ENCODE data around the gene INPP5B.
A peak's percentile ranks its signal among the peaks of the same experiment; 100 is the strongest.

INPP5B gene

DNA sequence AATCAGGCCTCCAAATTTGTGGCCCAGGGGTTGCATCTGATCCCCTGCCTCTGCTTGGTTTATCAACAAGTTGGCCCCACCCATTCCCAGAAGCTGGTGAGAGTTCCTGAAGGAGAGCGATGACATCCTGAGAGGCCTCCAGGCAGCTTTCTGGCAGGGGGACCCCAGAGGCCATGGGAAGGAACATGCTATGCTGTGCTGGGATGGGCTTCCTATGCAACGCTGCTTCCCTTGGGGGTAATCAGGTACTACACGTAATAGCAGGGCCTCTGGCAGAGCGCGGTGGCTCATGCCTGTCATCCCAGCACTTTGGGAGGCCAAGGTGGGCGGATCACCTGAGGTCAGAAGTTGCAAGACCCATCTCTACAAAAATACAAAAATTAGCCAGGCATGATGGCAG lies 79.1 kb downstream of the INPP5B start:
- no peak for DNase-seq (ENCODE audit: low read depth)

DNA sequence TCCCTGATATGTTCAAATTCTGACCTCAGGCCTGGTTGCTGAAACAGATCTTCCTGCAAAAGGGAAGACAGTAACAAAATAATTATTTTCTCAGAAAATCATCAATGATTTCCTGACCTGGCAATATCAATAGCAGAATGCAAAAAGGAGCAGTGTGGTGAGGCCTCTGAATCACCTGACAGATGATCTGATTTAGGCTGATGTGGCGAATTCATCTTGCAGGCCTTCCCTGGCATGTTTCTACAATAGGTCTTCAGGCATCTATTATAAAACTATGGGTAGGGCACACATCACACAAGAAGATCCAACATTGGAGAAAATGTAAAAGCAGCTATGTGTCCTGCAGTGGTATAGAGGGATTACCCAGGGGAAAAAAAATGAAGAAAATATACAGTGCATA lies 80.4 kb downstream of the INPP5B start:
- no peak for DNase-seq (ENCODE audit: low read depth)

DNA sequence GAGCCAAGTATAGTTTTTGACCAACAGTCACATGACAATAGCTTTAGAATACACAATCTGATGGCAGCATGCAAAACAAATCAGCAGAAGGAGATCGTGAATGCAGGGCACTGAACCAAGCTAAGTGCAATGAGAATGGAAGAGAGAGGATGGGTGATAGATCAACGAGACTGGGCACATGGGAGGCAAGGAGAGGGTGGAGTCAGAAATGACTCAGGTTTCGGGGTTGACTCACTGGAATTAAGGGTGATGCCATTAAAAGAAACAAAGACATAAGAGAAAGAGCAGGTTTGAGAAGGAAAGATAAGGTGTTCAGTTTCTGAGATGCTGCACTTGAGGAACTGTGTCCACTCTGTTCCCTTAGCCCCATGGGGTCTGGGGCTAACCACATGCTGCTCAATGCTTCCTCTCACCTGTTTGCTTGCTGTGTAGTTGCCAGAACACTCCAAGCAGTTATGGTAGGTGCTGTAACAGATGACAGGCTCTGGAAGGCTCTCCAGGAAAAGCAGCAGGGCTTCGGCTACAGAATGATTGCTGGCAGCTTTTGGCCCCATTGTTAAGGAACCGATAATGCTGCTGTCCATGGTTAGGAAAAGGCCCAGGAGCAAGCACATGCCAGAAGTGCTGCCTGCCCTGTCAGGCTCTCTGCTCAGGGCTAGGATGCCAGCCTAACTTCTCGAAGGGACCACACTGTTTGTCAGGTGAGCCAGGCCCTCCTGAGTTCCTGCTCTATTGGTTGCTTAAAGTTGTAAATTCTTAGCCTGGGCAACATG lies 81.3 kb downstream of the INPP5B start:
- DNase-seq (ENCODE audit: low read depth): no peak

DNA sequence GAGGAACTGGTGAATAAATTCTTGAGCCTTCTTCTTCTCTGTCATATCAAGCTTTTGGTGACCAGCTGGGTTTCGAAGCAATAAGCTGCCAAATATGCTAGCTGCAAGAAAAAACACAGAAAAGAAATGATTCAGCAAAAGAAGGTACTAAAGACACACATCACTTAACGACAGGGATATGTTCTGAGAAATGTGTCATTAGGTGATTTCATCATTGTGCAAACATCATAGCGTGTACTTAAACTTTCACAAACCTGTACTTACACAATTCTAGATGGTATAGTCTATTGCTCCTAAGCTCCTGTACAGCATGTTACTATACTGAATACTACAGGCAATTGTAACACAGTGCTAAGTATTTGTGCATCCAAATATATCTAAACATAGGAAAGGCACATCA lies 84.5 kb downstream of the INPP5B start:
- DNase-seq (ENCODE audit: low read depth): no peak

DNA sequence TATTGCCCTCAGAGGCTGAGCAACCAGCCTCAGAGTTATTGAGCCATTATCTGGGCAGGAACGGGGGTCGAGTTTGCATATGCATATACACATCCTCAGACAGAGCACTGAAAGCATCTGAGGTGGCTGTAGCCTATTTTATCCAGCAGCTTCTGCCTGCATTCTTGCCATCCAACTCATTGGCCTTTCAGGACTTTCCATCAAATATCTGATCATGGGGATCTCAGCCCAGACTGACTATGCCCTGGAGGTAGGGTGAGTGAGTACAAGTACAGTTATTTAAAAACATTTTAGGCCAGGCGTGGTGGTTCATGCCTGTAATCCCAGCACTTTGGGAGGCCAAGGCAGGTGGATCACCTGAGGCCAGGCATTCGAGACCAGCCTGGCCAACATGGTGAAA lies 85.7 kb downstream of the INPP5B start:
- DNase-seq (ENCODE audit: low read depth): no peak

DNA sequence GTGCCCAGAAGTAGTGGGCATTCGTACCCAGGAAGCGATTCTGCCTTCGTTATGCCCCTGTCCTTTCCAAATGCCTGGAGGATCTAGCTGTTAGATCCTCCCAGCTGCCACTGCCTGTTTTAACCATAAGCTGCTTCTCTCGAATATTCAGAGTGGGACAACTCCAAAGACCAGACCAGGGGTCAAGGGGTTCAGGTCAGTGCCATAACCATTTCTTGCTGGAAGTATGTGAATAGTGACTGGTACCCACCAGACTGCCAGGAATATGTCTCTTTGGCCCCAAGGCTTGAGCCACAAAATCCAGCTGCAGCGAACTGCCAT lies 86.5 kb downstream of the INPP5B start:
- no peak for DNase-seq (ENCODE audit: low read depth)

DNA sequence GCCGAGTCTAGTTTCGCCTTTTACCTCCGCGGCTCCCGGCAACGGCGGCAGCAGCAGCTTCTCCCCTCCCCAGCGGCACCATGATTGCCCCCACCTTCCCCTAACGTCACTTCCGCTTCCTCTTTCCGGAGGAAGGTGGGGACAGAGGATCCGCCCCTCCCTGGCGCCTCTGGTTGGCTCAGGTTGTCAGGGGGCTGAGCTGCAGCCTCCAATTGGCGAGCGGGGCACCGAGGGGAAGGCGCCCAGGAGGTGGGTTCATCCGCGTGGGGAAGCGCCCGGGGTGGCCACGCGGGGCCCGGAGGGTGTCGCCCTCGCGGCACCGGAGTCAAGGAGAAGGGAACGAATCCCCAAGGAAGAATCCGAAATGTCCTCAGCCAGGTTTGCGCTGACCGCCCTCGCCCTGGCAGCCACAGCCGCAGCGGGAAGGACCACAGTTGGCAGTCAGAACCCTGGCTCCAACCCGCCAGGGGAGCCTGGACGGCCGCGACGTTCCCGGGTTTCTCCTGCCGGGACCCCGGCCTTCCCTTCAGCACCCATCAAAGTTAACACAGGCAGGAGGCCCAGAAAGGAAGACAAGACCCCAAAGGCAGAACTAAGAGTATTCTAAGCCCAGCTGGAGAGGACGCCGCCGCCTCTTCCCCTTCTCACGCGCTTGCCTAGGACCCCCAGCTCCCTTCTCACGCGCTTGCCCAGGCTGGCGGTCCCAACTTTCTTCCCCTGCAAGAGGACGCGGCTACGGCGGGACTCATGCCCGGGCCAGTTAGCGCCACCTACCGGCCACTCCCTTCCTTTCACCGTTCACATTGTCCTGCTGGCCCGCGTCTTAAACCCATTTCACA lies 87.1 kb downstream of the INPP5B start, which contains the start of gene MTF1:
Gene MTF1 (minus strand): TSS at position 86 of the 839 bp plus-strand sequence. CDS start 1,934 bp downstream, outside the sequence.
- DNase-seq (ENCODE audit: low read depth): peak; percentile 95

DNA sequence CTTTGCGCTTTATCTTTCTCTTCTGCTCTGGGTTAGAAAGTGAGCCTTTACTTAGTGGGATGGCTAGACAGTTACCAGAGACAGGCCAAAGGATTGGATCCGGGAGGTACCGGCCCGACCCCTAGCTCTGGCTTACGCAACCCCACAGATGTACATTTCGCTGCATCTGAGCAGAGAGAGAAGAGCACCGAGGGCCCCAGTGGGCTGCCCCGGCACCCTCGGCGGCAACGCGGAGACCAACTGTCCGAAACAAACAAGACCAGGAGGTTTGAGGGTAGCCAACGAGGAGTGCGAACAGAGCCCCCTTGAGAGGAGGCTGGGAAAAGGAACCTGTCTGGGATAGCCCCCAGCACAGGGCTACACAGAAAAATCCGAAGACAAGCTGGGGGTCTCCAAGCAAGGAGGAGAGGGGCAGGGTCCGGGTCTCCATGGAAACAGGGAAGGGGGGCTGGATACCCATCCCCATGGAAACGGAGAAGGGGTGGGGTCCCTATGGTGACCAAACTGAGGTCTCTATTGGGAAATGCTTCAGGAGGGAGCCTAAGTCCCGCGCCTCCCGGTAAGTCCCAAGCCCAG lies 87.8 kb downstream of the INPP5B start:
- DNase-seq (ENCODE audit: low read depth): no peak

DNA sequence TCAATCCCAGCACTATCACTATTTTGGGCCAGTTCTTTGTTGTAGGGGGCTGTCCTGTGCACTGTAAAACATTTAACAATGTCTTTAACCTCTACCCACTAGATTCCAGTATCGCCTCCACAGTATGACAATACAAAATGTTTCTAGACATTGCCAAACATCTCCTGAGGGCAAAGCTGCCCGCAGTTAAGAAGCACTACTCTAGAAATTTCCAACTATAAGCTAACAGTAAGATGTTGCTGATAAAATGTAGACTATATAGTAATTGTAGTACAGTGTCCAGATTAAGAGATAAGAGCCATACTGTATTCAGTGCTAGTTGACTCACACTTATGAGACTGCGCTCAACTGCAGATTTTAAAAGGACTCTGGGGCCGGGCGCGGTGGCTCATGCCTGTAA lies 92.4 kb downstream of the INPP5B start:
- no peak for DNase-seq (ENCODE audit: low read depth)

DNA sequence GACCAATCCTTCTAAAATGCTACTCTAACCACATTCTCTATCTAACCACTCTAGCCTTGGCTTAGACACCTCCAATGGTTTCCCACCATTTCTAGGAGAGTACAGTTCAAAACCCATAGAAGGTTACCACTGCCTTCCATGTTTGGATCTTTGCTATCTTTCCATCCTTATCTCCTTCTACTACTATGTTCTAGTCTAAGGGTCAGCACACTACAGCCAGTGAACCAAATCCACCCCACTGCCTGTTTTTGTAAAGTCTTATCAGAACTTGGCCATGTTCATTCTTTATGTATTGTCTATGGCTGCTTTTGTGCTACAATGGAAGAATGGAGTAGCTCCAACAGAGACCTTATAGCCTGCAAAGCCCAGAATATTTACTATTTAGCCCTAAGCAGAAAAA lies 93.7 kb downstream of the INPP5B start:
- no peak for DNase-seq (ENCODE audit: low read depth)

DNA sequence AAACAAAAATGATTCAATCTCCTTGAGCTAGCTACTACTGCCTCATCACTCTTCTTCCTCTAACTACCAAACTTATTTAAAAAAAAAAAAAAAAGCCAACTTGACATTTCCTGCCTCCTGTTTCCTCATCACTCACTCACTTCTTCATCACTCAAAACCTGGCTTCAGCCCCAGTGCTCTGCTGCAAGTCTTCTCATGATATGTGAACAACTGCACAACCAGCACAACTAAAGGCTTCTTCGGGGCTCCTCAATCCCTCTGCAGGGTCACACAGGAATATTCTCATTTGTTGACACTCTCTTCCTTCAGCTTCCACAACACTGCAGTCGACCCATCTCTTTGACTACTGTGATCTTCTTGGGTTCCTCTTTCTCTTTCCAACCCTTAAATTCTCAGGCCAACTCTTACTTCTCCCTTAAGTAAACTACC lies 95.1 kb downstream of the INPP5B start:
- no peak for DNase-seq (ENCODE audit: low read depth)

DNA sequence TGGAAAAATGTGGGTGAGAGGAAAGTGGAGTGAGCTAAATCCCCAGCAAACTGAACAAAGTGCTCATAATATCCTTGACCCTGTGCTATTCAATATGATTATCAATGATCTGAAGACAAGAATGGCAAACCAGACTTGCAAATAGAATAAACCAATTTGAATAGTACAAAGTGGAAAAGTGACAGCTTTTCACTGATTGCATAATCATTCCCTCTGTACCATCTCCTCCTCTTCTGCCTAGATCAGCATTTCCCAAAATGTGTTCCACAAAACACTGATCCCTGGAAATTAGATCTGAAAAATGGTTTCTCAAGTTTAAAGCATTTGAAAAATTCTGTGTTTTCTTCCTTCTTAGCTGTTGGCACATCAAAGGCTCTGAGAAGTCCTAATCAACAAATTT lies 95.6 kb downstream of the INPP5B start:
- DNase-seq (ENCODE audit: low read depth): no peak

DNA sequence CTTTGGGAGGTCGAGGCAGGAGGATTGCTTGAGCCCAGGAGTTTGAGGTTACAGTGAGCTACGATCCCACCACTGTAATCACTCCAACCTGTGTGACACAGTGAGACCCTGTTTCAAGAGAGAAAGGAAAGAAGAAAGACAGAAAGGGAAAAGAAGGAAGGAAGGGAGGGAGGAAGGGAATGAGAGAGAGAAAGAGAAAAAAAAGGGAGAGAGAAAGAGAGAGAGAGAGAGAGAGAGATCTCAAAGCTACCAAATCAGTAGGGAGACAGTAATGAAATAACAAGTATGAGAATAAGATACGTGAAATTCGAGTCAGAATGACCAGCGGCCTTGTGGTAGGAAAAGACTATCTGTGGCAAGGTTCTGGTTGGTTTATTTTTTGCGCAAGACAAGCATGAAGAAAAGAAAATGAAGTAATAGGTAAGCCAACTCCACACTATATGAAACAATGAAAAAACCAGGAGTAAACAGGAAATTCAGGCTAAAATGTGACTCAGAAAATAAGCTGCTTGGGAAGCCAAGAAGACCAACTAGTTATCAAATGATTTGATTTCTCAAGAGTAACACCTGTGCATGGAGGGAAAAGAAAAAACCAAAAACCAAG lies 96.4 kb downstream of the INPP5B start:
- DNase-seq (ENCODE audit: low read depth): no peak

DNA sequence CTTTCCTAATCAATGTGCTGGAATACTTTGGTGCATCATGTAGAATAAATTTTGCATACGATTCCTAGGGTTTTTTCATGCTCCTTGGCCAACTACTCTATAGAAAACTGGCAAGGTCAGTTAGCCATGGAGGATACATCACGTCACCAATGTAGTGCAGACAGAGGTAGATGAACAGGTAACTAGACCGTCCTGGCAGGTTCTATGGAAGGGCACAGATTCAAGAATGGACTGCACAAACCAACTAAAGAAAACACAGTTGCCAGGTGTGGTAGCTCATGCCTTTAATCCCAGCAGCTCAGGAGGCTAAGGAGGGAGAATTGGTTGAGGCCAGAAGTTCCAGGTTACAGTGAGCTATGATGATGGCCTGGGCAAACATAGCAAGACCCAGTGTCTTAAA lies 97.4 kb downstream of the INPP5B start:
- DNase-seq (ENCODE audit: low read depth): no peak

DNA sequence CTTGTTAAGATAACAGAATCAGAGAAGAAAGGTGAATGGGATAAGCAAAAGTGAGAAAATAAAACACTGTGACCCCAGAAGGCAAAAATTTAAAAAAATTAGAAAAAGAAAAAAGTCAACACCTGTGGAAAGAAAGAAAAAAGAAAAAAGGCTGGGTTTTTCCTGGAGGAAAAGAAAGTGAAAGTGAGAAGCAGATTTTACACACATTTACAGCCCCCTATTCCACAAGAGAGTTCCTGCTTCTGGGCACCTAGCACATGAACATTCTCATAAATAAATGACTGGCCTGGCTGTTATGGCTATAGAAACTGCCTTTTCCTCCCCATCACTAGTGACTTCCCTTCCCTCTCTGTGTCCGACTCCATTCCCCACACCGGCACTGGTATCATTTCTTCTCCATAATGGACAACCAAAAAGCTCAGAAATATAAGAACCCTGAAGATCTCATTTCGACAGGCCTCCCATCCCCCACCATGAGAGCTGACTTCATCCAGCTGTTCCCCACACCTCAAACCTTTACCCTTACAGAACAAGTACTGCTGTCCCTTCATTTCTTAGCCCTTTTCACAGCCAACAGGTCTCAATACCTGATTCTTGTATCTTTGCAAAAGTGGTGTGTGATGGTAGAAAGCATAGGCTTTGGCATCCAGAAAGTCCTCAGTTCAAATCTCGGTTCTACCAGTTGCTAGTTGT lies 100.1 kb downstream of the INPP5B start:
- no peak for DNase-seq (ENCODE audit: low read depth)

DNA sequence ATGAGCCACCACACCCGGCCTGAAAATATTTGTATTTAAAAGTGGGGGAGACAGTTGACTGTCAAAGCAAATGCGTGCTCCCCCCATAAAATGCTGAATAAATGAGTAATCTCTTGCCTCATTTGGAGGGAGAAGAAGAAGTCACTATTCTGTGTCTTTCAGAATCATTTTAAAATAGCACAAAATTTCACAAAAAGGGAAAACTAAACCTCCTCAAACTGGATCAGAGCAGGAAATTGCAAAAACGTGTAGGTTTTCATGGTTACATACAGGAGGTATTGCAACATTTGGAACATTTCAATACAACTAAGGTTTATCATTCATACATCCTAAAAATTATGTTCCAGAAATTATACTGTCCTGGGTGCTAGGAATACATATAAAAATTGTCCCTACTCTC lies 101.1 kb downstream of the INPP5B start:
- no peak for DNase-seq (ENCODE audit: low read depth)

DNA sequence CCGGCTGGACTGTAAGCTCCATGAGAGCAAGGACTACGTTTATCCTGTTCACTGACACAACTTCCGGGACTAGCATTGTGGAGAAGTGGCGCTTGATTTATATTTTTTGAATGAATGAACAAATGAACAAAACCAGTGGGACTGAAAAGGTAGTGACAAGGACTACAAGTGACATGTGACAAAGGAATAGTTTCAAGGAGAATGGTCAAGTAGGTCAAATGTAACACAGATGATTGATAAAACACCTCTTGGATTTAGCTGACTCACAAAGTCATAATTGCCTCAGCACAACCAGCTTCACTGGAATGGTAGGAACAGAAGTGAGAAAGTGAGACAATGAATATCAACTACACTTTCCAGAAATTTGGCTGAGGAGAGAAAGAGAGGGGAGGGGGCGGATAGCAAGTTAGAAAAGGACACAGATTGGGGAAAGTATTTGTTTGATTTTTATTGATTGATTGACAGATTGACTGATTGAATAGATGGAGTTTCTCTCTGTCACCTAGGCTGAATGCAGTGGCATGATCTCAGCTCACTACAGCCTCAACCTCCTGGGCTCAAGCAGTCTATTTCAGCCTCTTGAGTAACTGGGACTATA lies 101.7 kb downstream of the INPP5B start:
- no peak for DNase-seq (ENCODE audit: low read depth)

DNA sequence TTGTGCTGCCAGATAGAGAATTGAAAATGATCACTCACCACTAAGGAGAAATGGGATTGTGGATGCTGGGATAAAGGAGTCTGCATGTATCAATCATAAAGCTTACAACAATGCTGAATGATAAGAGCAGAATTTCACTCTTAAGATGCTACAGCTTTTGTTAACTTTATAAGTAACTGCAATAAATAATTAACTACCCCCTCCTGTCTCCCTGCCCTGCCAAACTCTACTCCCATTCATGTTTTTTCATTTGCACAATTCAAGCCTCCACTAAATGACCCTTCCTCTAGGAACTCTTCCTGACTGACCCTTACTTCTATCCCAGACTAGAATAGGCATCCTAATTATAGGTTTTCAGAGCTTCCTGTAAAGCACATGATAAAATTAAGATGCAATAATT lies 102.3 kb downstream of the INPP5B start:
- DNase-seq (ENCODE audit: low read depth): no peak

DNA sequence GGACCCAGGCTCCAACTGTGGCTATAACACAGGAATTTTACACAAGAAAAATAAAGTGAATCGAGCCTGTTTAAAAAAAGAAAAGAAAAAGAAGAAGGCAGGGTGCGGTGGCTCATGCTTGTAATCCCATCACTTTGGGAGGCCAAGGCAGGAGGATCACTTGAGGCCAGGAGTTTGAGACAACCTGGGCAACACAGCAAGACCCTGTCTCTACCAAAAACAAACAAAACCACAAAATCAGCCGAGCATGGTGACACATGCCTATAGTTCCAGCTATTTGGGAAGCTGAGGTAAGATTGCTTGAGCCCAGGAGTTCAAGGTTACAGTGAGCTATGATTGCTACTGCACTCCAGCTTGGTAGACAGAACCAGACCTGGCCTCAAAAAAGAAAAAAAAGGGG lies 105.2 kb downstream of the INPP5B start:
- no peak for DNase-seq (ENCODE audit: low read depth)

DNA sequence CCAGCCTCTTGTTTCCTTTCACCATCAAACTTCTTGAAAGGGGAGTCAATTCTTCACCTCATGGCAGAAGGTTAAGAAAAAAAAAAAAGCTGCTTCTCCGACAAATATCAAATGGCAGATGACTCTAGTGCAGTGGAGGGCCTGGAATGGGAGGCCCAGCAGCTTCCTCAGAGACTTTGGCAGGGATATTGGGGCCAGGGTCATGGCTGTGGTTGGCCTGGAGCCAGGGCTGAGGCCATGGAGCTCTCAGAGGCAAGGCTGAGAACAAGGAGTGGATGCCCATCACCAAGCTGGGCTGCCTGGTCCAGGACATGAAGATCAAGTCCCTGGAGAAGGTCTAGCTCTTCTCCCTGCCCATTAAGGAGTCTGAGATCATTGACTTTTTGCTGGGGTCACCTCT lies 106.1 kb downstream of the INPP5B start:
- DNase-seq (ENCODE audit: low read depth): no peak

DNA sequence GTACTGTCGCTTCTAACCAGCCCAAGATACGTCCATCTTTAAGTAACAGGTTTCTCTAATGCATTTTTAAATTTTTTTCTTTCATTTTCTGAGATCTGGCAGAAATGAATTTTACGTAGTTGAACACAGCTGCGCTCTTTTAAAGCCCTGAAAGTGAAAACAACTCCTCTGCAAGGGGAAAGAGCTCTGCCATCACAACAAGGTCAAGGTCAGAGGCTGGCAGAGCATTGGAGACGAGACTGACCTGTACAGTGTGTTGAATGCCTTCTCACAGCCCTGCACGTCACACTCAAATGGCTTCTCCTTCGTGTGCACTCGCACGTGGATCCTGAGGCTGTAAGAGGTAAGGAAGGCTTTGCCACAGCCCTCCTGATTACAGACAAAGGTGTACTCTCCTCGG lies 107.2 kb downstream of the INPP5B start:
- no peak for DNase-seq (ENCODE audit: low read depth)

DNA sequence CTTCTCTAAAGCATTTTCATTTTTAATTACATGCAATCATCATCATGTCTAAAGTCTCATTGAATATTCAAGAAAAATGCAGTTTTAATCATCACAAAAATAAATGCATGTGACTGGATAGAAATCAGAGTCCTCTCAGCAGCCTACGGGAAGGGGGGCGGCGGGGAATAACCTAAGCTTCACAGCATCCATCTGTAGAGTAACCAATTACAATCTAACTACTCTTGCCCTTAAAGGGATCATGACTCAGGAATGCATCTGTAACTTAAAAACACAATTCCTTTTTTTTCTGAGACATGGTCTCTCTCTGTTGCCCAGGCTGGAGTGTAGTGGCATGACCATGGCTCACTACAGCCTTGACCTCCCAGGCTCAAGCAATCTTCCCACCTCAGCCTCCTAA lies 110.1 kb downstream of the INPP5B start:
- DNase-seq (ENCODE audit: low read depth): no peak

Data from T-helper 22 cell (primary cell).